ENCODE measurements around the gene RCSD1.

Gene RCSD1

GRCh38 chr1:167663002-167663772 lies 33.2 kb downstream of the RCSD1 start:
- no peak for DNase-seq (ENCODE audit: low read depth in 2 of 2, low spot score in 1 of 2)

GRCh38 chr1:167665469-167665868 lies 35.4 kb downstream of the RCSD1 start:
- DNase-seq (ENCODE audit: low read depth in 2 of 2, low spot score in 1 of 2): no peak

GRCh38 chr1:167666416-167666815 lies 36.4 kb downstream of the RCSD1 start:
- DNase-seq (ENCODE audit: low read depth in 2 of 2, low spot score in 1 of 2): no peak

GRCh38 chr1:167667536-167667935 lies 37.5 kb downstream of the RCSD1 start:
- DNase-seq (ENCODE audit: low read depth in 2 of 2, low spot score in 1 of 2): no peak

GRCh38 chr1:167668108-167668507 lies 38.1 kb downstream of the RCSD1 start:
- DNase-seq (ENCODE audit: low read depth in 2 of 2, low spot score in 1 of 2): no peak

- DNase-seq (ENCODE audit: low read depth in 2 of 2, low spot score in 1 of 2): no peak
Measured at GRCh38 chr1:167669209-167670124, 39.4 kb downstream of the RCSD1 start.

- no peak for DNase-seq (ENCODE audit: low read depth in 2 of 2, low spot score in 1 of 2)
Measured at GRCh38 chr1:167670563-167670962, 40.5 kb downstream of the RCSD1 start.

GRCh38 chr1:167671727-167672511 lies 41.9 kb downstream of the RCSD1 start:
- no peak for DNase-seq (ENCODE audit: low read depth in 2 of 2, low spot score in 1 of 2)

- DNase-seq (ENCODE audit: low read depth in 2 of 2, low spot score in 1 of 2): no peak
Measured at GRCh38 chr1:167672831-167673230, 42.8 kb downstream of the RCSD1 start.

- DNase-seq (ENCODE audit: low read depth in 2 of 2, low spot score in 1 of 2): no peak
Measured at GRCh38 chr1:167673265-167673664, 43.2 kb downstream of the RCSD1 start.

- DNase-seq (ENCODE audit: low read depth in 2 of 2, low spot score in 1 of 2): no peak
Measured at GRCh38 chr1:167674156-167674555, 44.1 kb downstream of the RCSD1 start.

- no peak for DNase-seq (ENCODE audit: low read depth in 2 of 2, low spot score in 1 of 2)
Measured at GRCh38 chr1:167675440-167675839, 45.4 kb downstream of the RCSD1 start.

GRCh38 chr1:167676205-167676915 lies 46.3 kb downstream of the RCSD1 start:
- no peak for DNase-seq (ENCODE audit: low read depth in 2 of 2, low spot score in 1 of 2)

- no peak for DNase-seq (ENCODE audit: low read depth in 2 of 2, low spot score in 1 of 2)
Measured at GRCh38 chr1:167676916-167677848, 47.1 kb downstream of the RCSD1 start.

- DNase-seq (ENCODE audit: low read depth in 2 of 2, low spot score in 1 of 2): no peak
Measured at GRCh38 chr1:167678422-167678821, 48.4 kb downstream of the RCSD1 start.

- no peak for DNase-seq (ENCODE audit: low read depth in 2 of 2, low spot score in 1 of 2)
Measured at GRCh38 chr1:167678838-167679237, 48.8 kb downstream of the RCSD1 start.

GRCh38 chr1:167679714-167680113 lies 49.7 kb downstream of the RCSD1 start:
- no peak for DNase-seq (ENCODE audit: low read depth in 2 of 2, low spot score in 1 of 2)

- DNase-seq (ENCODE audit: low read depth in 2 of 2, low spot score in 1 of 2): no peak
Measured at GRCh38 chr1:167681024-167681423, 51.0 kb downstream of the RCSD1 start.

GRCh38 chr1:167681451-167682098 lies 51.5 kb downstream of the RCSD1 start:
- no peak for DNase-seq (ENCODE audit: low read depth in 2 of 2, low spot score in 1 of 2)
